Measurements from ENCODE around the gene CAMSAP1. TPM values are rescaled to one million over a fixed set of nuclear protein-coding genes. Genes with fewer than 3 reads are reported as not detected.
A peak's percentile ranks its signal among the peaks of the same experiment; 100 is the strongest.

Gene CAMSAP1
- total and polyA plus RNA-seq, 4 donors = 5.0 to 29.8 (median 15.1) TPM

DNA sequence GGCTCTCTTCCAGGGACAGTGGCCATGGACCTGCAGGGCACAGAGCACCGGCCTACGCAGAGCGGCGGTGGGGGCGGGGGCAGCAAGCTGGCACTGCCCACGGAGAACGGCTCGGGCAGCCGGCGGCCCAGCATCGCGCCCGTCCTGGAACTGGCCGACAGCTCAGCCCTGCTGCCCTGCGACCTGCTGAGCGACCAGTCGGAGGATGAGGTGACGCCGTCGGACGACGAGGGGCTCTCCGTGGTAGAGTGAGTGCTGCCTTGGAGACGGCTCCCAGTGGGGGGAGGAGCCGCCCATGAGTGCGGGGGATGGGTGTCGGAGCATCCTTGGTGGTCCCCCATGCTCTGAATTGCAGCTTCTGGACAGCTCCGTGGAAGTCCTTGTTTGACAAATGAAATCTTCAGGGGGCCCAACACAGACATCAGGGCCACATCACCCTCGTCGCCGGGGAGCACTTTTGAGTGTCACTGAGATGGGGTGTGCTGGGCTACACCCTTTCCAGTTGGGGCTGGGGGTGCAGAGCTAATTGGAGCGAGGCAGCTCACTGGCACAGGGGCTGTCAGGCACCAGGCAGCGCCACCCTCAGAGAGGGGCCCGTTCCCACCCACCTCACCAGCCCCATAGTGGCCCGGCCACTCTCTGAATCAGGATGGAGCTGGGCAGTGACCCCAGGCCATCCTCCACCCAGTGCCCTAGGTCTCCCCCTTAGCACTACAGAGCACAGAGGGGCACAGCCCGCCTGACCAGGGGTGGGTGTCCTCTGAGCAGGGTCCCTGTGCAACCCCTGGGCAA, 134.4 kb downstream of the CAMSAP1 start:
- H3K36me3 ChIP-seq (ENCODE audit: control insufficient read depth in 4 of 4, insufficient read depth in 4 of 4, low read length in 4 of 4) = no peaks in the 10 kb centered on the region
- H3K9ac ChIP-seq (ENCODE audit: insufficient read depth in 1 of 2, low read length in 2 of 2) = no peak overlapping the region
- TF ChIP-seq, protein P1, sequence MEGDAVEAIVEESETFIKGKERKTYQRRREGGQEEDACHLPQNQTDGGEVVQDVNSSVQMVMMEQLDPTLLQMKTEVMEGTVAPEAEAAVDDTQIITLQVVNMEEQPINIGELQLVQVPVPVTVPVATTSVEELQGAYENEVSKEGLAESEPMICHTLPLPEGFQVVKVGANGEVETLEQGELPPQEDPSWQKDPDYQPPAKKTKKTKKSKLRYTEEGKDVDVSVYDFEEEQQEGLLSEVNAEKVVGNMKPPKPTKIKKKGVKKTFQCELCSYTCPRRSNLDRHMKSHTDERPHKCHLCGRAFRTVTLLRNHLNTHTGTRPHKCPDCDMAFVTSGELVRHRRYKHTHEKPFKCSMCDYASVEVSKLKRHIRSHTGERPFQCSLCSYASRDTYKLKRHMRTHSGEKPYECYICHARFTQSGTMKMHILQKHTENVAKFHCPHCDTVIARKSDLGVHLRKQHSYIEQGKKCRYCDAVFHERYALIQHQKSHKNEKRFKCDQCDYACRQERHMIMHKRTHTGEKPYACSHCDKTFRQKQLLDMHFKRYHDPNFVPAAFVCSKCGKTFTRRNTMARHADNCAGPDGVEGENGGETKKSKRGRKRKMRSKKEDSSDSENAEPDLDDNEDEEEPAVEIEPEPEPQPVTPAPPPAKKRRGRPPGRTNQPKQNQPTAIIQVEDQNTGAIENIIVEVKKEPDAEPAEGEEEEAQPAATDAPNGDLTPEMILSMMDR (IDR thresholded peaks at IDR 0.05; ENCODE audit: control extremely low read depth, extremely low read depth) = no peak
- peaks cover 0 to 6% (median 0%) of the 10 kb centered on the region in 4 donors for H3K9me3 ChIP-seq (ENCODE audit: control insufficient read depth in 4 of 4, insufficient read depth in 3 of 4, low read length in 3 of 4)
- DNase-seq (peak in 2 of 3 donors; percentile 1 to 6), ATAC-seq (ENCODE audit: insufficient read depth, low FRiP score) (no peak)
- H3K27me3 ChIP-seq (ENCODE audit: control insufficient read depth in 3 of 3, insufficient read depth in 3 of 3, low read length in 2 of 3) = peaks cover 3 to 5% (median 3%) of the 10 kb centered on the region in 3 donors
- H3K27ac ChIP-seq (ENCODE audit: low read depth in 1 of 2, low read length in 1 of 2) = no peak overlapping the region
- no peaks in the 10 kb centered on the region for H3K4me1 ChIP-seq (ENCODE audit: control insufficient read depth in 5 of 5, insufficient read depth in 5 of 5, low read length in 5 of 5)
- H3K4me3 ChIP-seq = no peak overlapping the region
- 67 to 70% methylated on average over 33 to 36 of the region's 36 CpGs for WGBS, 2 donors

DNA sequence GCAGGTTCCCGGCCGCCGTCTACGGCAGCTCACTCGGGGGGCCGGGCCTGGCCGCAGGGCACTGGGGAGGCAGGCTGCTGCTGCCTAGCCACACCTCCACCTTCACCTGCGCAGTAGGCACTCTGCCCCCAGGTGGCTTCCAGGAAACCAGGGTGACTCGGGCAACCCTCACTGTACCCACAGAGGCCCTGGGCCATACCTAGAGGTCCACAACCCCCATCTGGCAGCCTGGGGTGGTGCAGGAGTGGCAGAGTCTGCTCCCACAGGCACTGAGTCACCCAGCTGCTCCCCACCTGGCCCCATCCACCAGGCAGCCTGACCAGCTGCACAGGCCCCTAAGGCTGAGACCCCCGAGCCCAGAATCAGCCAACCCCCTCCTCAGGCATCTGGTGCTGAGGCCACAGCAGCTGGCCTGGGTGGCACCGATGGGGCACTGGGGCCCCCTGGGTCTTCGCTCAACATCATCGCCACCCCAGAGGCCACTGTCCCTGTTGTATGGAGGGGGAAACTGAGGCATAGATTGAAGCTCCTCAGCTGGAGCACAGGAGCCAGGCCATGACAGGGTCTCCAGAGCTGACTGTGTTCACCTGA, 135.2 kb downstream of the CAMSAP1 start:
- no peak overlapping the region for H3K27ac ChIP-seq (ENCODE audit: low read depth in 1 of 2, low read length in 1 of 2)
- ATAC-seq (ENCODE audit: insufficient read depth, low FRiP score) (no peak), DNase-seq (no peak)
- no peaks in the 10 kb centered on the region for H3K36me3 ChIP-seq (ENCODE audit: control insufficient read depth in 4 of 4, insufficient read depth in 4 of 4, low read length in 4 of 4)
- H3K9me3 ChIP-seq (ENCODE audit: control insufficient read depth in 4 of 4, insufficient read depth in 3 of 4, low read length in 3 of 4) = peaks cover 0 to 6% (median 0%) of the 10 kb centered on the region in 4 donors
- H3K9ac ChIP-seq (ENCODE audit: insufficient read depth in 1 of 2, low read length in 2 of 2) = no peak overlapping the region
- H3K27me3 ChIP-seq (ENCODE audit: control insufficient read depth in 3 of 3, insufficient read depth in 3 of 3, low read length in 2 of 3) = peaks cover 3 to 5% (median 3%) of the 10 kb centered on the region in 3 donors
- TF ChIP-seq, protein P1 (IDR thresholded peaks at IDR 0.05; ENCODE audit: control extremely low read depth, extremely low read depth) = no peak
- 88 to 93% methylated on average over 13 of the region's 13 CpGs for WGBS, 2 donors
- no peaks in the 10 kb centered on the region for H3K4me1 ChIP-seq (ENCODE audit: control insufficient read depth in 5 of 5, insufficient read depth in 5 of 5, low read length in 5 of 5)
- no peak overlapping the region for H3K4me3 ChIP-seq

DNA sequence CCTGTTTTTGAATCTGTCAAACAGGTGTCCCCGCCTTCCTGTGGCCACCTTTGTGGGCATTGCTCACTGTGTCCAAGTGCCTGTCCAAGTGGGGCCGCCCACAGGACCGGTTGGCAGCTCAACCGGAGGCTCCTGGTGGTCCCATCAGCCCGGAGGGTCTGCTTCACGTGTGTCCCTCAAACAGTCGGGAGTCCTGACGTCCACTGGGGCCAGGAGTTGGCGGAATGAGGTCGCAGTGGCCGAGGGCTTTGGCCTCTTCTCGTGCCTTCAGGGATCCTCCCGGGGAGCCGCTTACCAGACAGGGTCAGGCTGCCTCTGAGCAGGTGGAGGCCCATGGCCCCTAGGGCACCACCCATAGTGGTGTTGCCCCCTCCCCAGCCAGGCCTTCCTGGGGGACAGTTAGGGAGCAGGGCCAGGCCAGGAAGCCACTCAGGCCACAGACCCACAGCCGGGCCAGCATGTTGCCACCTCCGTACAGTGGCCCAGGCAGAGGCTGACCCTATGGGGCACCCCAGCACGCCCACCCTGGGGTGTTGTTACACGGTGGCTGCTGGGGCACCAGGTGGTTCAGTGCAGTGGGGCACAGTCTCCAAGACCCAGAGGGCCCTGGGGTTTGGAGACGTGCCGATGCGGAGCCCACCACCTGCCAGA, 135.8 kb downstream of the CAMSAP1 start:
- ATAC-seq (ENCODE audit: insufficient read depth, low FRiP score) = no peak
- 83 to 87% methylated on average over 21 of the region's 21 CpGs for WGBS, 2 donors
- DNase-seq = no peak
- Histone ChIP-seq H3K36me3 (ENCODE audit: control insufficient read depth in 4 of 4, insufficient read depth in 4 of 4, low read length in 4 of 4) (no peaks in the 10 kb centered on the region), H3K27me3 (ENCODE audit: control insufficient read depth in 3 of 3, insufficient read depth in 3 of 3, low read length in 2 of 3) (peaks cover 3 to 5% (median 3%) of the 10 kb centered on the region in 3 donors), H3K27ac (ENCODE audit: low read depth in 1 of 2, low read length in 1 of 2) (no peak overlapping the region), H3K4me1 (ENCODE audit: control insufficient read depth in 5 of 5, insufficient read depth in 5 of 5, low read length in 5 of 5) (no peaks in the 10 kb centered on the region), H3K4me3 (no peak overlapping the region), H3K9me3 (ENCODE audit: control insufficient read depth in 4 of 4, insufficient read depth in 3 of 4, low read length in 3 of 4) (peaks cover 0 to 9% (median 0%) of the 10 kb centered on the region in 4 donors), H3K9ac (ENCODE audit: insufficient read depth in 1 of 2, low read length in 2 of 2) (no peak overlapping the region)
- TF ChIP-seq, protein P1 (IDR thresholded peaks at IDR 0.05; ENCODE audit: control extremely low read depth, extremely low read depth) = no peak

Data from lung (tissue), 12 donors.